GM21360 (cell line): ENCODE measurements around the gene FAM107B.
"Not testable (repeated sequence)": the region's sequence is repeated elsewhere in the genome, so short reads cannot be mapped to it uniquely, and the experiment has no call there.

Source experiments
- ATAC-seq: cut with Tn5 transposase; IDR thresholded peaks from one replicate; pipeline ENCODE4 v1.9.1; 2021; ENCODE audit warnings: mild to moderate bottlenecking, moderate library complexity; ENCODE audit not compliant: unreplicated experiment

Gene FAM107B

GRCh38 chr10:14696821-14697220, 77.9 kb downstream of the FAM107B start:
- no peak for ATAC-seq

GRCh38 chr10:14695847-14696480, 78.7 kb downstream of the FAM107B start:
- ATAC-seq, result no peak

DNA sequence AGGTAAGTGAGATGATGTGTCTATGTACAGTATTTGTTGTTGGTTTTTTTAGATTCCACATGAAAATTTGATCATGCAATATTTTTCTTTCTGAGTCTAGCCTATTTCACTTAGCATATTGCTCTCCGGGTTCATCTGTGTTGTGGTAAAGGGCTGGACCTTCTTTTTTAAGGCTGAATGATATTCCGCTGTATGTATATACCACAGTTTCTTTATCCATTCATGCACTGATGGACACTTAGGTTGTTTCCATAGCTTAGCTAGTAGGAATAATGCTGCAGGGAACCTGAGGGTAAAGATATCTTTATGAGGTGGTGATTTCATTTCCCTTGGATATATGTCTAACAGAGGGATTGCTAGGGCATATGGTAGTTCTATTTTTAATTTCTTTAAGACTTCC, 80.8 kb downstream of the FAM107B start:
- no peak for ATAC-seq

- ATAC-seq, result no peak
Observed at GRCh38 chr10:14692344-14693076, 82.2 kb downstream of the FAM107B start.

- ATAC-seq, result no peak
Observed at GRCh38 chr10:14691359-14691758, 83.3 kb downstream of the FAM107B start.

GRCh38 chr10:14688606-14689005, 86.1 kb downstream of the FAM107B start:
- no peak for ATAC-seq

- ATAC-seq, result not testable (repeated sequence)
Observed at GRCh38 chr10:14688189-14688588, 86.5 kb downstream of the FAM107B start.

DNA sequence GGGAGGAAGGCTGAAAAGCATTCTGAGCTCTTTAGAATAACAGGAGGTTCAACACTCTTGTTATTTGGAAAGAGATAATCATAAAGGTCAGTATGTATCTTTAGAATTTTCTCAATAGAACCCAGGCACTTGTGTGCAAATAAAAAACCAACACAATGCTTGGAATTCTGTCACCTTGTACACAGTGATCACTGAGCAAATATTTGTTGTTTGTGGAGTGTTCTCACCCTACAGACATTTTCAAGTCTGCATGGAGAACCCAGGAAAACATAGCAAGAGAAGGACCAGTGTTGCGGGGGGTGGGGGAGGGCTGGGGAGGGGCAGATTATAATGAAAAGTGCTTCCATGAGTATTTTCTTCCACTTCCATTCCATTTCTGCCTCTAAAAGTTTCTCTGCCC, 87.4 kb downstream of the FAM107B start:
- ATAC-seq, result no peak

GRCh38 chr10:14686356-14686755, 88.3 kb downstream of the FAM107B start:
- no peak for ATAC-seq

DNA sequence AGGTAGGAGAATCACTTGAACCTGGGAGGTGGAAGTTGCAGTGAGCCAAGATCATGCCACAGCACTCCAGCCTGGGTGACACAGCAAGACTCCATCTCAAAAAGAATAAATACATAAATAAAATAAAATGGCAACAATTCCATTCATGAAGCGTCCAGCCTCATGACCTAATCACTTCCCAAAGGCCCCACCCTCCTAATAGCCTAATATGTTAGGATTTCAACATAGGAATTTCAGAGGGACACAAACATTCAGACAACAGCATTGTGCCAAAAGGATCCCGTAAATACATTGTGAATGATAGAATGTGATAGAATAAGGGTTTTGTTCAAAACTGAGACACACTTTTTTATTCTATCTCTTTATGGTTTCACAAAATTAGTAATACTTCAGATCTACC, 90.3 kb downstream of the FAM107B start:
- ATAC-seq, result no peak

GRCh38 chr10:14683256-14683655, 91.4 kb downstream of the FAM107B start:
- ATAC-seq, result no peak

GRCh38 chr10:14681802-14682201, 92.9 kb downstream of the FAM107B start:
- no peak for ATAC-seq

DNA sequence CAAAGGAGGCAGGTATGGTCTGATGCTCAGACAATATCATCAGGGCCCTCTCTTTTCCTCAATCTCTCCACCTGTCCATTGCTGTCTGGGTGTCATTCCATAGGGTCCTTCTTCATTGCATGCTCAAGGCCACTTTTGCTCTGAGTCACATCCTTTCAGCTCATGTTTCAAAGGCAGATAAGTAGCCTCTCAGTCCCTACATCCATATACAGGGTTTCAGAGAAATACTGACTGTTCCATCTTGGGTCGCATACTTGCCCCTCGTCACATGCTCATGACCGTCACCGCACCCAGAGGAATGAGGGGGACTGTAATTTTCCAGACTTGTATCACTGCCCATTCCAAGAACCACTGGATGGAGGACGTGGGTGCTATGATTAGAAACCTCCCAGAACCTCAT, 93.4 kb downstream of the FAM107B start:
- no peak for ATAC-seq

- no peak for ATAC-seq
Observed at GRCh38 chr10:14678637-14679036, 96.1 kb downstream of the FAM107B start.

DNA sequence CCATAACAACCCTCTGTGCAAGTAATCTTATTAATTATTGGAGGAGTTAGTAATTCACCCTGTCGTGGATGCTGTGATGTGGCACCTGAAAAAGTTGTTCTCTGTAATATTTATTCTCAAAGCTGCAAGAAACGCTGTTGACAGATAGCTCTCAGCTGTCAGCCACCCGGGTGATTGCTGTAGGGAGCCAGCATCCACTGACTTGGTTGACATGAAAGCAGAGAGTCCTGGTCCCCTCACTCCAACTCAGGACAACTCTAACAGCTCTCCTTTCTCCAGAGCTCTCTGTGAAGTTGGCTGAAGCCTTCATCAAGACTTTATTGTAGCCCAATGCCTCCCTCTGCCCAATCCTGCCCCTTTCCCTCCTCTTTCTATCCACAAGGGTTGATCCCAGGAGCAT, 98.0 kb downstream of the FAM107B start:
- ATAC-seq, result no peak

DNA sequence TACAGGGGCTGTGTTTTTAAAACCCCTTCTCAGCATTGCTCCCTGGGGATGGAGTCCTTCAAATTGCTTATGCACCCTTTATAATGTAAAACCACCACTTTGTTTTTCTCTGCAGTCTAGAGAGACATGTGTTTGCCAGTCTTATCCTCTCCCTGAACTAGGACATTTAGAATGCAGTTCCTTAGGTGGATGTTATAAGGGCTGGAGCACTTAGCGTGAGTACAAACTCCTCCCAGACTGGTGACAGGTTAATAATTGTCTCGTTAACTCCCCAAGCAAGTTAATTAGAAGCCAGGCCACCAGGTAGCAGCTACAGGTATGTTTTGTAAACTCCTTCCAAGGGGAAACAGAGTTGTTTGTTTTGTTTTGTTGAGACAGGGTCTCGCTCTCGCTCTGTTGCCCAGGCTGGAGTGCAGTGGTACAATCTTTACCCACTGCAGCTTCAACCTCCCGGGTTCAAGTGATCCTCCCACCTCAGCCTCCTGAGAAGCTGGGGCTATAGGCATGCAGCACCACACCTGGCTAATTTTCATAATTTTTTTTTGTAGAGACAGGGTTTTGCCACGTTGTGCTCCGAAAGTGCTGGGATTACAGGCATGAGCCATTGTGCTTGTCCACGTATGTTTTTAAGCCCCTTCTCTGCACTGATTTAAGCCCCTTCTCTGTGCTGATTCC, 100.2 kb downstream of the FAM107B start:
- no peak for ATAC-seq

GRCh38 chr10:14673189-14673861, 101.4 kb downstream of the FAM107B start:
- no peak for ATAC-seq

DNA sequence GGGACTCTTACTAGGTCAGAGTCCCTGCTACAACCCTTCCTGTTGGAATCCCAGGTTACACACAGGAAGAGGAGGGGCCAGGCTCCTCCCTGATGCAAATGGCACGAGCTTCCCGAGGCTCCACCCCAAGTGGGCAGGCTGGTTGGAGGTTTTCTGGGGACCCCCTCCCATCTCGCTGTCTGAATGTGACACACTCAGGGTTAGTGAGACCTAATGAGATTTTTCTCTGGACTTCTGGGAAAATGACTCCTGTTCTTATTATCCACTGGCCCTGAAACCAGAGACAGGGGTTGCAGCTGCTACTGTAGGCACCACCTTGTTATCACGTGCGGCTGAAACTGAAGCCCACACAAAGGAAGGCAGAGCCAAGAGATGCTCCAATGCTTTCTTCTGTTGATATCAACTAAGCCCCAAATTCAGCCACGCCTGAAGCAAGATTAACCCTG, 103.3 kb downstream of the FAM107B start:
- ATAC-seq, result no peak

GRCh38 chr10:14670551-14671240, 104.0 kb downstream of the FAM107B start:
- no peak for ATAC-seq

- no peak for ATAC-seq
Observed at GRCh38 chr10:14669576-14669975, 105.1 kb downstream of the FAM107B start.

- ATAC-seq, result no peak
Observed at GRCh38 chr10:14667781-14668180, 106.9 kb downstream of the FAM107B start.
